Measurements from ENCODE around the gene RFPL4AL1. TPM values are rescaled to one million over a fixed set of nuclear protein-coding genes. Genes with fewer than 3 reads are reported as not detected.

Gene RFPL4AL1
- total RNA-seq, 2 donors from 2014 or later: not detected

GRCh38 chr19:55777528-55777927 lies 8.6 kb downstream of the RFPL4AL1 start:
- Histone ChIP-seq H3K9me3 (ENCODE audit: control insufficient read depth, low read length) (peaks cover 49% of the 10 kb centered on the region), H3K27me3 (ENCODE audit: control insufficient read depth, insufficient read depth, low read length, poor library complexity, severe bottlenecking) (no peaks in the 10 kb centered on the region), H3K4me3 (ENCODE audit: low read length) (no peak overlapping the region), H3K4me1 (ENCODE audit: control insufficient read depth, insufficient read depth, low read length) (no peaks in the 10 kb centered on the region), H3K9ac (ENCODE audit: extremely low read depth, low read length, poor library complexity, severe bottlenecking) (no peak overlapping the region), H3K27ac (ENCODE audit: low read depth, low read length) (no peak overlapping the region), H3K36me3 (ENCODE audit: control insufficient read depth, insufficient read depth, low read length) (no peaks in the 10 kb centered on the region)
- Mint-ChIP-seq H3K4me1 (no peaks in the 10 kb centered on the region), H3K27ac (no peak overlapping the region), H3K9me3 (peaks cover 78% of the 10 kb centered on the region), H3K4me3 (no peak overlapping the region), H3K36me3 (ENCODE audit: low read depth) (no peaks in the 10 kb centered on the region), H3K27me3 (ENCODE audit: insufficient read depth) (no peaks in the 10 kb centered on the region)
- peak; percentile 43 for DNase-seq
- 70% methylated on average over 7 of the region's 7 CpGs for WGBS, 2 experiments (ENCODE audit: insufficient coverage in 1 of 2, insufficient read length in 1 of 2)
- TF ChIP-seq CTCF (conservative IDR thresholded peaks at IDR 0.05): no peak

- H3K4me3 Mint-ChIP-seq: no peak overlapping the region
- no peaks in the 10 kb centered on the region for H3K36me3 Mint-ChIP-seq (ENCODE audit: low read depth)
- H3K9ac ChIP-seq (ENCODE audit: extremely low read depth, low read length, poor library complexity, severe bottlenecking): no peak overlapping the region
- no peaks in the 10 kb centered on the region for H3K27me3 Mint-ChIP-seq (ENCODE audit: insufficient read depth)
- no peak overlapping the region for H3K27ac ChIP-seq (ENCODE audit: low read depth, low read length)
- no peak overlapping the region for H3K27ac Mint-ChIP-seq
- H3K27me3 ChIP-seq (ENCODE audit: control insufficient read depth, insufficient read depth, low read length, poor library complexity, severe bottlenecking): no peaks in the 10 kb centered on the region
- DNase-seq: no peak
- H3K9me3 Mint-ChIP-seq: peaks cover 86% of the 10 kb centered on the region
- H3K4me1 ChIP-seq (ENCODE audit: control insufficient read depth, insufficient read depth, low read length): no peaks in the 10 kb centered on the region
- WGBS, 2 experiments (ENCODE audit: insufficient coverage in 1 of 2, insufficient read length in 1 of 2): 77 to 82% methylated on average over 12 to 16 of the region's 16 CpGs
- peaks cover 53% of the 10 kb centered on the region for H3K9me3 ChIP-seq (ENCODE audit: control insufficient read depth, low read length)
- no peak overlapping the region for H3K4me3 ChIP-seq (ENCODE audit: low read length)
- no peaks in the 10 kb centered on the region for H3K4me1 Mint-ChIP-seq
- no peak for TF ChIP-seq CTCF (conservative IDR thresholded peaks at IDR 0.05)
- H3K36me3 ChIP-seq (ENCODE audit: control insufficient read depth, insufficient read depth, low read length): no peaks in the 10 kb centered on the region
Observed at GRCh38 chr19:55778331-55778730, 9.4 kb downstream of the RFPL4AL1 start.

- no peaks in the 10 kb centered on the region for H3K27me3 Mint-ChIP-seq (ENCODE audit: insufficient read depth)
Observed at GRCh38 chr19:55781112-55781511, 12.2 kb downstream of the RFPL4AL1 start.

More at GRCh38 chr19:55781112-55781511, 12.2 kb downstream of the RFPL4AL1 start:
- Mint-ChIP-seq H3K4me1 (no peaks in the 10 kb centered on the region), H3K4me3 (no peak overlapping the region), H3K36me3 (ENCODE audit: low read depth) (no peaks in the 10 kb centered on the region), H3K27ac (no peak overlapping the region), H3K9me3 (peaks cover 96% of the 10 kb centered on the region)
- peaks cover 66% of the 10 kb centered on the region for H3K9me3 ChIP-seq (ENCODE audit: control insufficient read depth, low read length)
- no peak overlapping the region for H3K27ac ChIP-seq (ENCODE audit: low read depth, low read length)
- H3K36me3 ChIP-seq (ENCODE audit: control insufficient read depth, insufficient read depth, low read length): no peaks in the 10 kb centered on the region
- no peaks in the 10 kb centered on the region for H3K27me3 ChIP-seq (ENCODE audit: control insufficient read depth, insufficient read depth, low read length, poor library complexity, severe bottlenecking)
- TF ChIP-seq CTCF (conservative IDR thresholded peaks at IDR 0.05): no peak
- H3K4me1 ChIP-seq (ENCODE audit: control insufficient read depth, insufficient read depth, low read length): no peaks in the 10 kb centered on the region
- WGBS, 2 experiments (ENCODE audit: insufficient coverage in 1 of 2, insufficient read length in 1 of 2): 66 to 78% methylated on average over 4 of the region's 5 CpGs
- no peak overlapping the region for H3K9ac ChIP-seq (ENCODE audit: extremely low read depth, low read length, poor library complexity, severe bottlenecking)
- no peak overlapping the region for H3K4me3 ChIP-seq (ENCODE audit: low read length)
- no peak for DNase-seq

All from endodermal cell (in vitro differentiated cells).